Fibroblast of lung (primary cell): ENCODE data around the gene LCN2. TPM values are rescaled to one million over a fixed set of nuclear protein-coding genes. Genes with fewer than 3 reads are reported as not detected.

Experiments used
- DNase-seq, 2 donors: peaks; one replicate each; pipeline versions ENCODE4 v3.0.0 to v3.0.0-alpha.2; 2010; ENCODE audit warnings: low read depth in 2 of 2
- H2AFZ ChIP-seq: 2 replicates; pipeline ENCODE4 v1.5.1; 2012; ENCODE audit warnings: low read length, control low read depth, inconsistent platforms
- H3K27ac ChIP-seq: 2 replicates; pipeline ENCODE4 v1.5.1; 2011; ENCODE audit warnings: low read length, control low read depth; ENCODE audit not compliant: insufficient read depth
- H3K27me3 ChIP-seq: 2 replicates; pipeline ENCODE4 v1.5.1; 2011; ENCODE audit warnings: mild to moderate bottlenecking, low read length; ENCODE audit not compliant: control insufficient read depth, insufficient read depth
- H3K36me3 ChIP-seq: 2 replicates; pipeline ENCODE4 v1.5.1; 2011; ENCODE audit warnings: low read length; ENCODE audit not compliant: control insufficient read depth, insufficient read depth
- H3K4me1 ChIP-seq: 2 replicates; pipeline ENCODE4 v1.5.1; 2011; ENCODE audit warnings: low read length; ENCODE audit not compliant: control insufficient read depth, insufficient read depth; ENCODE audit errors: extremely low read depth
- H3K4me2 ChIP-seq: 2 replicates; pipeline ENCODE4 v1.5.1; 2011; ENCODE audit warnings: low read length, control low read depth; ENCODE audit not compliant: insufficient read depth; ENCODE audit errors: extremely low read depth
- H3K4me3 ChIP-seq, 4 experiments: fragments of 200-600 bp in 1 of 4; sonication (generic) in 1 of 4; replicated peaks in 1 of 4; 2 replicates each; pipeline ENCODE4 v1.5.1; 2011 to 2016; ENCODE audit warnings: low read length in 4 of 4, low read depth in 3 of 4, mild to moderate bottlenecking in 3 of 4, control low read depth in 2 of 4, inconsistent platforms in 1 of 4, mixed read lengths in 1 of 4; ENCODE audit not compliant: insufficient read depth in 1 of 4; ENCODE audit errors: control extremely low read depth in 1 of 4
- H3K79me2 ChIP-seq: 2 replicates; pipeline ENCODE4 v1.5.1; 2012; ENCODE audit warnings: mild to moderate bottlenecking, low read length, inconsistent platforms; ENCODE audit not compliant: control insufficient read depth, insufficient read depth
- H3K9ac ChIP-seq: 2 replicates; pipeline ENCODE4 v1.5.1; 2011; ENCODE audit warnings: mild to moderate bottlenecking, low read length, control low read depth; ENCODE audit not compliant: insufficient read depth
- H3K9me3 ChIP-seq: 2 replicates; pipeline ENCODE4 v1.5.1; 2012; ENCODE audit warnings: low read depth, low read length; ENCODE audit not compliant: control insufficient read depth, insufficient read depth
- H4K20me1 ChIP-seq: 2 replicates; pipeline ENCODE4 v1.5.1; 2011; ENCODE audit warnings: low read length; ENCODE audit not compliant: control insufficient read depth, insufficient read depth; ENCODE audit errors: extremely low read depth
- EZH2 ChIP-seq: IDR thresholded peaks from 2 replicates; pipeline ENCODE4 v1.5.1; 2012; ENCODE audit warnings: low read length, control low read depth, mild to moderate bottlenecking; ENCODE audit errors: missing control alignments
- polyA plus RNA-seq, 2 donors: library from polyadenylated mRNA; depleted of rRNA in 1 of 2; stranded (reverse) in 1 of 2; unstranded in 1 of 2; fragments of >200 nt; gene quantifications; 2 replicates each; pipeline ENCODE4 v1.2.1, GENCODE V29; 2011 to 2012; ENCODE audit warnings: missing spikeins in 1 of 2
- total RNA-seq: library from RNA; depleted of rRNA; stranded (reverse); fragments of >200 nt; gene quantifications from 2 replicates; pipeline ENCODE4 v1.2.1, GENCODE V29; 2014
- TF ChIP-seq, protein P1 (sequence below), 2 donors: IDR thresholded peaks in 1 of 2; conservative IDR thresholded peaks in 1 of 2; 1 replicate in 1 of 2; 2 replicates in 1 of 2; pipeline ENCODE4 v1.5.1; 2011 to 2012; ENCODE audit warnings: low read length in 2 of 2, control low read depth in 1 of 2, inconsistent platforms in 1 of 2, low read depth in 1 of 2, mild to moderate bottlenecking in 1 of 2

The LCN2 gene
- total and polyA plus RNA-seq, 2 donors (not counting 1 experiment from before 2014, with no cell fraction given) = not detected

DNA sequence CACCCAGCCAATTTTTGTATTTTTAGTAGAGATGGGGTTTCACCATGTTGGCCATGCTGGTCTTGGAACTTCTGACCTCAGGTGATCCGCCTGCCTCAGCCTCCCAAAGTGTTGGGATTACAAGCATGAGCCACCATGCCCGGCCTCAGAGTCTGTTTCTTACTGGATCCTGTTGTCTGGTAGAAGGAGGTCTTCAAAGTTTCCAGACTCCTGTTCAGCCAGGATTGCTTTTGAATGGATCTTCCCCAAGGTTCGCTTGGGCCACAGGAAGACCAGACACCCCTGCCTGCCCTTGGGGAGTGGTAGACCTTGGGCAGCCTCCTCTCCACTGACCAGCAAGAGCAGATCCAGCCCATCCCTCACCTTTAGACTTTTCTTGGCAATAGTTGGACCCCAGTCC is 7.6 kb upstream of the LCN2 start:
- Histone ChIP-seq H3K4me1 (no peaks in the 10 kb centered on the region), H3K9ac (no peak overlapping the region), H3K27me3 (peaks cover 6% of the 10 kb centered on the region), H2AFZ (no peak overlapping the region), H3K9me3 (no peaks in the 10 kb centered on the region), H3K79me2 (no peaks in the 10 kb centered on the region), H3K4me3 (no peak overlapping the region), H3K4me2 (no peak overlapping the region), H4K20me1 (no peaks in the 10 kb centered on the region), H3K27ac (no peak overlapping the region), H3K36me3 (no peaks in the 10 kb centered on the region)
- DNase-seq = no peak
- TF ChIP-seq EZH2 = no peak

DNA sequence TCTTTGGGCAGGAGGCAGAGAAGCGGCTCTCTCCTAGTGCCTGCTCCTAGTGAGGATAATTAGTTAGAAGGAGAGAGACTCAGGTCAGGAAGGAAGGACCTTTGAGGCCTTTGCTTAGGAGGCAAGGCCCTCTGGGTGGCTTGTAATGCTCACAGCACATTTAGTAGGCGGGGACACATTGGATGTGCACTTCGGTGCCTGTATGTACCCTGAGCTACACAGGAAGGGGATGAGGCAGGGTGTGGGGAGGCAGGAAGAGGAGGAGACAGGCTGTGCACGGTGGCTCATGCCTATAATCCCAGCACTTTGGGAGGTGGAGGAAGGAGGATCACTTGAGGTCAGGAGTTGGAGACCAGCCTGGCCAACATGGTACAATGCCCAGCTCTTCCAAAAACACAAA is 7.2 kb upstream of the LCN2 start:
- Histone ChIP-seq H2AFZ (no peak overlapping the region), H3K4me3 (no peak overlapping the region)
- no peak for DNase-seq

DNA sequence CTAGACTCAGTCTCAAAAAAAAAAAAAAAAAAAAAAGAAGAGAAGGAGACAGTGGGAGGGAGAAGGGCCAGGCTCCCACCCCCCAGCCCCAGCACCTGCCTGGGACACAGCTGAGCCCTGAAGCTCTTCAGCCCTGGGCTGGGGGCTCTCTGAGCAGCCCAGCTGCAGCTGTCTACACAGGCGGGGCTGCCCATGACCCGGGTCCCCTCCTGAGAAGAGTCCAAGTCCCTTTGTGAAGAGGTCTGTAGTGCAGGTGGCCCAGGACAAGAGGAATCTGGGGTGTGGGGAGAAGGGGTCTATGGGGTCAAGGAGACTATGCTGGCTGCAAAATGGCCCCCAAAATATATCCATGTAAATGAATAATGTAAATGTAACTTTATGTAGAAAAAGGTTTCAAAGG is 6.7 kb upstream of the LCN2 start:
- Histone ChIP-seq H3K4me3 (no peak overlapping the region), H3K36me3 (no peaks in the 10 kb centered on the region), H3K9me3 (no peaks in the 10 kb centered on the region), H3K27ac (no peak overlapping the region), H3K4me2 (no peak overlapping the region), H3K79me2 (no peaks in the 10 kb centered on the region), H4K20me1 (no peaks in the 10 kb centered on the region), H3K27me3 (peaks cover 7% of the 10 kb centered on the region), H3K4me1 (no peaks in the 10 kb centered on the region), H2AFZ (no peak overlapping the region), H3K9ac (no peak overlapping the region)
- TF ChIP-seq, protein P1, sequence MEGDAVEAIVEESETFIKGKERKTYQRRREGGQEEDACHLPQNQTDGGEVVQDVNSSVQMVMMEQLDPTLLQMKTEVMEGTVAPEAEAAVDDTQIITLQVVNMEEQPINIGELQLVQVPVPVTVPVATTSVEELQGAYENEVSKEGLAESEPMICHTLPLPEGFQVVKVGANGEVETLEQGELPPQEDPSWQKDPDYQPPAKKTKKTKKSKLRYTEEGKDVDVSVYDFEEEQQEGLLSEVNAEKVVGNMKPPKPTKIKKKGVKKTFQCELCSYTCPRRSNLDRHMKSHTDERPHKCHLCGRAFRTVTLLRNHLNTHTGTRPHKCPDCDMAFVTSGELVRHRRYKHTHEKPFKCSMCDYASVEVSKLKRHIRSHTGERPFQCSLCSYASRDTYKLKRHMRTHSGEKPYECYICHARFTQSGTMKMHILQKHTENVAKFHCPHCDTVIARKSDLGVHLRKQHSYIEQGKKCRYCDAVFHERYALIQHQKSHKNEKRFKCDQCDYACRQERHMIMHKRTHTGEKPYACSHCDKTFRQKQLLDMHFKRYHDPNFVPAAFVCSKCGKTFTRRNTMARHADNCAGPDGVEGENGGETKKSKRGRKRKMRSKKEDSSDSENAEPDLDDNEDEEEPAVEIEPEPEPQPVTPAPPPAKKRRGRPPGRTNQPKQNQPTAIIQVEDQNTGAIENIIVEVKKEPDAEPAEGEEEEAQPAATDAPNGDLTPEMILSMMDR (conservative IDR thresholded peaks at IDR 0.05 in 1 of 2, IDR thresholded peaks at IDR 0.05 in 1 of 2; ENCODE audit: low read depth in 1 of 2, low read length in 2 of 2) = no peak
- no peak for TF ChIP-seq EZH2
- DNase-seq = no peak

More for the DNA sequence above, 7.2 kb upstream of the LCN2 start:
- Histone ChIP-seq H3K4me2 (no peak overlapping the region), H3K79me2 (no peaks in the 10 kb centered on the region), H3K27me3 (peaks cover 7% of the 10 kb centered on the region), H3K4me1 (no peaks in the 10 kb centered on the region), H3K36me3 (no peaks in the 10 kb centered on the region), H3K27ac (no peak overlapping the region), H3K9ac (no peak overlapping the region), H3K9me3 (no peaks in the 10 kb centered on the region), H4K20me1 (no peaks in the 10 kb centered on the region)
- TF ChIP-seq, protein P1 (conservative IDR thresholded peaks at IDR 0.05 in 1 of 2, IDR thresholded peaks at IDR 0.05 in 1 of 2; ENCODE audit: low read depth in 1 of 2, low read length in 2 of 2) = no peak
- TF ChIP-seq EZH2 = no peak
